HG03103 (cell line): ENCODE data around the gene DNAH17.
A peak's percentile ranks its signal among the peaks of the same experiment; 100 is the strongest.
"Not testable (repeated sequence)": the region's sequence is repeated elsewhere in the genome, so short reads cannot be mapped to it uniquely, and the experiment has no call there.

ENCODE experiments used
- ATAC-seq: cut with Tn5 transposase; IDR thresholded peaks from one replicate; pipeline ENCODE4 v1.9.1; 2021; ENCODE audit warnings: low read depth; ENCODE audit not compliant: unreplicated experiment

Gene DNAH17

DNA sequence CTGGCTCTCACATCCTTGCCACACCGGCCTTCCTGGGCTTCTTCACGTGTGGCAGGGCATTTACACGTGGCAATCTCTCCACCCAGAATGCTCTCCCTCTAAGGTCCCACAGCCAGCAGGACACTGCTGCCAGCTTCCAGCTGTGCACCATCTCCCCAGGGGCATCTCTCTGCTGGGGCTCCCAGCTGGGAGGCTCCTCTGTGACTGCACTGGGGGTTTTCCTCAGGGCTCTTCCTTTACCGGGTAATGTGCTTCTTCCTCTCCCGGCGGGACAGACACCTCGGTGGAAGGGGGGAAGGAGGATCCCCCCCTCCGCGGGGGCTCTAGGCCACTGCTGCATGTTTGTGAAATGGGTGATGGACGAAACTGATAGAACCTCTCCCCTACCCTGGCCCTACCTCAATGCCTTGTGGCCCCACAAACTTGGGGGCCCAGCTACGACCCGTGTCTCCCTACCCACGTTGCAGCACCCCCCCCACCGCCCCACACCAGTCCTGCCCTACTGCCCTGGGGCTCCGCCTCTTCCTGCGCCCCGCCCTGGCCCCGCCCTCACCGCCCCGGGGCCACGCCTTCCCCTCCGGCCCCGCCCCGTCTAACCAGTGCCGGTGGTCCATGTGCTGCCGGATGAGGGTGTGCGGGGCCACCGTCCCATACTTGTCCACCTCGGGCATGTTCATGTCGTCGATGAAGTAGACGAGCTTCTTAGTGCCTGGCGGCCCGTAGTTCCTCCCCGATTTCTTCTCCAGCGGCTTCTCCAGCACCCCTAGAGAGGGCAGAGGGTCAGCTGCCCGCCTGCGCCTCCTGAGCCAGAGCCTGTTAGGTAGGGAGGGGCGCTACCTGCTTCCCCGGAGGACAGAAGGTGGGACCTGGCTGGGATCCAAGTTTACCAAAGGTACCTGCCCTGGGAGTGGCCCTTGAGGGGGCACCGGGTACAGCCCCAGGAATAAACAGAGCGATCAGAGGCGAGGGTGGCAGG, 92.6 kb downstream of the DNAH17 start:
- ATAC-seq = no peak

DNA sequence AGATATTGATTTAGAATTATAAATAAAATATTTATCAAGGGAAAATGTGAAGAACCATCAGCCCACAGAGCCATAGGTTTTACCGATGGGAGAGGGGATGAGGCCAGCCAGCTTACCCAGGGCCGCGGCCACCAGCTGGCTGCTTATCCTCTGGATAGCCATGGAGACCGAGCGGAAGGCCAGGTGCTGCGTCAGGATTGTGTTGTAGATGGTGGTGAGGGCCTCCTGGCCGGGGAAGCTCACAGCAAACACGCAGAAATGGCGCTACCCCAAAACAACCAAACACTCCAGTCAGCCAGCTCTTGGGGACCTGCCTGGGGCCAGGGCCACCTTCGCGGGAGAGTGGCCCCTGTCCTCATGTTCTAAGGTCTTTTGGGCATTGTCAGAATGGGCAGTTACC, 97.8 kb downstream of the DNAH17 start:
- no peak for ATAC-seq

DNA sequence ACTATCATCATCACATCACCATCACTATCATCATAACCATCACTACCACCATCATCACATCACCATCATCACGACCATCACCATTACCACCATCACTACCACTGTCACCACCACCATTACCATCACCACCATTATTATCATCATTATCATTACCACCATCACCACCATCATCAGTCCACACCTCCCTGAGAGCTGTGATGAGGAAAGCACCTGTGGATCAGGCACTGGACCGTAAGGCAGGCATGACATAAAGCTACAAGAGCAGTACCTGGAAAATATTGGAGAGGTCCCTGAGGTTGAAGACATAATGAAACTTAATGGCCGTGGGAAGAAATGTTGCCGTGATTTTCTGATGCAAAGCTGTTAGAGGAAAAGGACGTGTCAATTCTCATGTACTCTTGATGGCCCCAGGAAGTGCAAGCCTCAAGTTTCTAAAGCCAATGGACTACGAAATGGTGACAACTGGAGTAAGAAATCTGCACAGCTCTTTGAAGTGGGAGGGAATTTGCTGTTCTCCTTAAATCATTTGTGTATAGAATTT, 98.4 kb downstream of the DNAH17 start:
- ATAC-seq = no peak

DNA sequence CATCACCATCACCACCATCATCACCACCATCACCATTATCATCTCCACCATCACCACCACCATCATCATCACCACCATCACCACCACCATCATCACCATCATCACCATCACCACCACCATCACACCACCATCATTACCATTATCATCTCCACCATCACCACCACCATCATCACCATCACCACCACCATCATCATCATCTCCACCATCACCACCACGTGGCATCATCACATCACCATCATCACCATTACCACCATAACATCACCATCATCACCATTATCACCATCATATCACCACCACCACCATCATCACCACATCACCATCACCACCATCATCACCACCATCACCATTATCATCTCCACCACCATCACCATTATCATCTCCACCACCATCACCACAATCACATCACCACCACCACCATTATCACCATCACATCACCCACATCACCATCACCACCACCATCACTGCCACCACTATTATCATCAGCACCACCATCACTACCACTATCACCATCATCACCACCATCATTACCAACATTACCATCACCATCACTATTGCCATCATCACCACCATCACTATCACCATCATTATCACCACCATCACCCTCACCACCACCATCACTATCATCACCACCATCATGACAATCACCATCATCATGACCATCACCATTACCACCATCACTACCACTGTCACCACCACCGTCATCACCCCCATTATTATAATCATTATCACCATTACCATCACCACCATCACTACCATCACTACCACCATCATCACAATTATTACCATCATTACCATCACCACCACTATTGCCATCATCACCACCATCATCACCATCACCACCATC, 99.1 kb downstream of the DNAH17 start:
- no peak for ATAC-seq

DNA sequence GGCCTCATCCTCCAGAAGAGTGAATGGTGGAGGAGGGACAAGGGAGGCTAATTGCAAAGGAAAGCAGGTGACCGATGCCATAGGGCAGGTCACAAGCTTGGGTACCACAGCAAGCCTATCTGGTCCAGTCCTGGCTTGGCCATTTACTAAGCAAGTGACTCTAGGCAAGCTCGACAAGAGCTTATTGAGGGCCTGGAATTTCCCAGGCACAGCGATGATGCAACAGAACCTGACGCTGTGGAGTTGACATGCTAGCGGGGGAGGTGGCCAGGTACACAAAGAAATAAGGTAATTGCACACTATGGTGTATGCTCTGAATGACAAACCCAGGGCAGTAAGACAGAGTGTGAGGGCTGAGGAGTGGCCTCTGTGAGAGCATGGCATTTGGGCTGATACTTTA, 100.2 kb downstream of the DNAH17 start:
- ATAC-seq = no peak

DNA sequence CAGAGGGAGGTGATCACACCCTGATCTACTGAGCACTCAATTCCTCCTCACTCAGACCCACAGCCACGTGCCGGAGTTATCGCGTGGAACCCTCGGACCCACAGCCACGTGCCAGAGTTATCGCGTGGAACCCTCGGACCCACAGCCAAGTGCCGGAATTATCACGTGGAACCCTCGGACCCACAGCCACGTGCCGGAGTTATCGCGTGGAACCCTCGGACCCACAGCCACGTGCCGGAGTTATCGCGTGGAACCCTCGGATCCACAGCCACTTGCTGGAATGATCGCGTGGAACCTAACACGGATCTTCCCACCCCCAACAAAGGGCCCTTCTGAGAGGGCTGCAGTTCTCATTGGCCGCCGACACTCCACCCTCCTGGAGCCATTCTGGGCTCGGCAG, 101.0 kb downstream of the DNAH17 start:
- no peak for ATAC-seq

DNA sequence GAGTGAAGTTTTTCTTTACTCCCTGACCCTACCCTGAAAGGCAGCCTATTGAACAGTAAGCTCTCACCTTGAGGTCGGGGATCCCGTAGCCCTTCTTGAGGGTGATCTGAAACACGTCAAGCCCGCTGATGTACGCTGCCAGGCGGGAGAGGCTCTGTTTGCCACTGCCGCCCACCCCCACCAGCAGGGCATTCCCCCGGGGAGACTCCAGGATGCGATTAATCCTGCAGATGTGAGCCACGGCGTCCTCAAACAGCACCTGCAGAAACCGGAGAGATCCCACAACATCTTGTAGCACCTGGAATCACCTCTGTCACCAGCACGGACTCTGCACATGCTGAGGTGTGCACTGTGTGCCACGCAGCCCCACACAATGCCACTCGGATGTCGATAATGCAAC, 102.0 kb downstream of the DNAH17 start:
- ATAC-seq = no peak

DNA sequence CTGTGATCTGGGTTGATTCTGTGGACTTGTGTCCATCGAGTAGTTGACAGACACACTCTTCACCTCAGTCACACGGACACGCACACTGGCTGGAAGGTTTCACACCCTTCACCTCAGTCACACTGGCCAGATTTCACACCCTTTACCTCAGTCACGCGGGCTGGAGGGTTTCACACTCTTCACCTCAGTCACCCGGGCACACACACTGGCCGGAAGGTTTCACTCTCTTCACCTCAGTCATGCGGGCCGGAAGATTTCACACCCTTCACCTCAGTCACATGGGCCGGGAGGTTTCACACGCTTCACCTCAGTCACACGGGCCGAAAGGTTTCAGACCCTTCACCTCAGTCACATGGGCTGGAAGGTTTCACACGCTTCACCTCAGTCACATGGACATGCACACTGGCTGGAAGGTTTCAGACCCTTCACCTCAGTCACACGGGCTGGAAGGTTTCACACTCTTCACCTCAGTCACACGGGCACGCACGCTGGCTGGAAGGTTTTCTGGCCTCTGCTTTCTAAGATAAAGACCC, 102.5 kb downstream of the DNAH17 start:
- peak; percentile 60 for ATAC-seq

DNA sequence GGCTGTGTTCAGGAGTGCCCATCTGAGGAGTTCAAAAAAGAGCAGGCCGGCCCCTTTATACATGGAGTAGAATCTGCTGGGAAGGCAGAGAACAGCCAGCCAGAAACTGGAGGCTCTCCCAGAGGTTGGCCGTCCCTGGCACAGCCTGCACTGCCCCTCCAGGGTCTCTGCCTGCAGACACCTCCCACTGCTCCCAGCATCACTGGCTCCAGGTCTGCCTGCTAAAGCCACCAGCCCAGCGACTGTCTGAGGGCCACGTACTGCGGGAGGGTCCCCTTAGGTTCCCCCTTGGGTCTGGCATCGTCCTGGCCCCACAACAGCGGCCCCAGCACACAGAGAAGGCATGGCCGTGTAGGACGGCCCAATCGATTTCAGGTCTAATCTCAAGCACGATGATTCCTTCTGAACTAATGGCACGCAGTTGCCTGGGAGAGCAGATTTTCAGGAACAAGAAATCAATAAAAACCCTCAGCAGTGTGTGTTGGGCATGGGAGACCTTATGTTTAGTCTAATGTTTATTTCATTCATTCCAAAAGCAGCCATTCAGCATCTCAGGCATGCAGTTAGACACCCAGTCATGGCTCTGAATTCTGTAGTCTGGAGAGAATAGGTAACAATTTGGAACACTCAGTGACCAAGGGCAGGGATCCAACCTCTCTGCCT, 103.1 kb downstream of the DNAH17 start:
- ATAC-seq = no peak

DNA sequence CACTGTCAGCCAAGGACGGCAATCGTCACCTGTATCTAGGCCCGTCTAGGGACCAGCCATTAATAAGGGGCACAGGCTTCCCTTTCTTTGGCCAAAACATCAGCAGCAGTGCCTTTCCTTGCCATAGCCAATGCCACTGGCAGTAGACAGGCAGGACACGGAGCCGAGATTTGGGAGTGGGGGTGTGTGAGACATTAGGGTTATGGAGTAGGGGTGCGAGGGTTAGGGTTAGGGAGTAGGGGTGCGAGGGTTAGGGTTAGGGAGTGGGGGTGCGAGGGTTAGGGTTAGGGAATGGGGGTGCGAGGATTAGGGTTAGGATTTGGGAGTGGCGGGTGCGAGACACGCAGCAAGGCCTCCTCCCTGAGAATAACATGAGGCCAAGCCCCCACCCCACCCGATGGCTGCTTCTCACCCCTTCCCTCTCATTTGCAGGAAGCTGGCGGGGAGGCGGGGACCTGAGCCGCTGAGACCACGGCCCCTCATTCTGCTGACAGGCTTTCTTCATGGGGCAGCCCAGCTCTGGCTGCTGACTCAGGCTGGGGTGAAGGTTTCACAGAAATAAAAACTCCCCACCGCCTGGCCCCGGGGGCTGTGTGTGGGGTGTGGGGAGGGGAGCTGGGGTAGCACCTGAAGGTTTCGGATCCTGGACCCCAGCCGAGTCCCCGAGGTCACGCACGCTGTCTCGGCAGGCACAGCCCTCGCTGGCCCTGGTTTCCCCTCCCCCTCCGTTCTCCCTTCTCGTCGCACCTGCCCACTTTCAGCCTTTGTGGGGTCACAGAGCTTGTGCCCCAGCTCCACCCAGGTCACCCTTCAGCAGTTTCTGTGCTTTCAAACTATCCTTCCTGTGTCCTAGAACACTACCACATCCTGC, 104.9 kb downstream of the DNAH17 start:
- ATAC-seq = no peak

DNA sequence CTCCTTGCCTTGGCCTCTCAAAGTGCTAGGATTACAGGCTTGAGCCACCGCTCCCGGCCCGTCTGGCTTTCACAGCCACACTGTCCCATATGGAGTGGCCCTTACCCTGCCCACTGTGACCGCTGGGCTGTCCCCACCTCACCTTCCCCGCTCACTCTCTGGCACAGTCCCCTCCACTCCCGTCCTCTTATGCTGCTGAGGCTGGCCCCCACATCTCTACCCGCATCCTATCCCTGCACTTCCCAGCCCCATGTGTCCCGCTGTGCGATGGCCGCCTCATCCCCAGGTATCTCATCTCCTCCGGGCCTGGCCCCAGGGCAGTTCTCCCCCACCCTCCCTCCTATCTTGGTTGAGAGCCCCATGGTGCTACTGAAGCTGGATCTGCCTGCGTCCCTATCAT, 105.6 kb downstream of the DNAH17 start:
- no peak for ATAC-seq

DNA sequence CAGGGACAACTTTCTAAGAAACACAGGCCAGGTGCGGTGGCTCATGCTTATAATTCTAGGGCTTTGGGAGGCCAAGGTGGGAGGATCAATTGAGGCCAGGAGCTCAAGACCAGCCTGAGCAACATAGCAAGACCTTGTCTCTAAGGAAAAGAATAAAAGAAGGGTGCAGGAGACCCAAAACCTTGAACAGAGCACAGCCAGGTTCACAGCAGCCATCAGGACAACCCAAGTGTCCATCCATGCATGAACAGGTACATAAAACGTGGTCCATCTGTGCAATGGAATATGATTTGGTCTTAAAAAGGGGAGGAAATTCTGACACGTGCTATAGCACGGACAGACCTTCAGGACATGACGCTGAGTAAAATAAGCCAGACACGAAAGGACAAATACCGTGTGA, 107.8 kb downstream of the DNAH17 start:
- no peak for ATAC-seq

DNA sequence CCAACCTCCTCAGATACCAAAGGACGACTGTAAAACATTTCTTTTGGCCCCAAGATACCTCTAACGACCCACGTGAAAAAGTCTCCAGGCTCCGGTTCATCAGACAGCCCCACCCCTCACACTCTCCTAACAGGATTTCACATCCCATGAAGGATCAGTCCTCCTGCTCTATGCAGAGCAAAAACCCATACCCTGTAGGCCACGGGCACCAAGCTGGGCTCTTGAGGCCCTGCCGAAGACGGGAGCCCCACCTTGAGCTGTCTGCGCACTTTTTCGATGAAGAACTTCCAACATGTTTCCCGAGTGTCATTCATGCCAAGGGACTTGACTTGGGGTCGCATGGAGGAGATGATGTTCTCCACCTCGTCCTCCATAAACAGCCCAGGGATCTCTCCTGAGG, 108.8 kb downstream of the DNAH17 start:
- no peak for ATAC-seq

DNA sequence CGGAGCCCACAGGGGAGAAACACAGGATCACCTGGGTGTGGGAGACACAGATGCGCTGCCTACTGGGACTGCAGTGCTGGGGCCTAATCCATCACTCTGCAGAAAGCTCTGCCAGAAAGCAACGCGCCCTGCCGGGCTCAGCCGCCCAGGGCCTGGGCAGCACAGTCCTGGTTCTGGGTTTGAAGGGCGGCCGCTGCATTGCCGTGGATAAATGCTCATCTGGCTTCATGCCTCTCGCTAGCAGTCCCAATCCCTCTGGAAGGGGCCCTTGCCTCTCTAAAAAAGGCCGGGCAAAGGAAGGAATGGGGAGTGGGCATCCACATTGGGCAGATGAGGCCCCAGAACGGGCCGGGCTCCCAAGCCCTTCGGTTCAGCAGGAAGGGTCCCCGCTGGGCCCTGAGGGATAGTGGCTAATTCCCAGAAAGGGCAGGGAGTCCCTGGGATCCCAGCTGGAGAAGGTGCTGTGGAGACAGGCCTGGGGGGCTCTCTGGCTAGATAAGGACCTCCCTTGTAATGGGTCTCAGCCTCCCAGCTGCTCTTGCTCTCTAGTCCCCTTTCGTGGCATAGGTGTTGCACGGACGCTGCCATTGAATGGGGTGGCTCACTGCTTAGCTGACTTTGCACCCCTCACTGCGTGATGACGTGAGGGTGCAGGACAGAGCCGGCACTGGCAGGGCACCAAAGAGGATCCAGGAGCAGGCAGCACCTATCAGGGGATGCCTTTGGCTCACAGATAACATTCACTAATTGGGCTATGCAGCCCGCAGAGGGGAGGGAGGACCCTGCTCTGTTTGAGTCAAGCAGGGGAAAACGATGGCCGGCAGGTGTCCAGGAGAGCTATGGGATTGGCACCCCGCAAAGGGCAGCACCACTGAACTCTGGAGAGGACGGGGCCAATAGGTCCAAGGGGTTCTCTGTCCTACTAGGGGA, 110.1 kb downstream of the DNAH17 start:
- no peak for ATAC-seq

DNA sequence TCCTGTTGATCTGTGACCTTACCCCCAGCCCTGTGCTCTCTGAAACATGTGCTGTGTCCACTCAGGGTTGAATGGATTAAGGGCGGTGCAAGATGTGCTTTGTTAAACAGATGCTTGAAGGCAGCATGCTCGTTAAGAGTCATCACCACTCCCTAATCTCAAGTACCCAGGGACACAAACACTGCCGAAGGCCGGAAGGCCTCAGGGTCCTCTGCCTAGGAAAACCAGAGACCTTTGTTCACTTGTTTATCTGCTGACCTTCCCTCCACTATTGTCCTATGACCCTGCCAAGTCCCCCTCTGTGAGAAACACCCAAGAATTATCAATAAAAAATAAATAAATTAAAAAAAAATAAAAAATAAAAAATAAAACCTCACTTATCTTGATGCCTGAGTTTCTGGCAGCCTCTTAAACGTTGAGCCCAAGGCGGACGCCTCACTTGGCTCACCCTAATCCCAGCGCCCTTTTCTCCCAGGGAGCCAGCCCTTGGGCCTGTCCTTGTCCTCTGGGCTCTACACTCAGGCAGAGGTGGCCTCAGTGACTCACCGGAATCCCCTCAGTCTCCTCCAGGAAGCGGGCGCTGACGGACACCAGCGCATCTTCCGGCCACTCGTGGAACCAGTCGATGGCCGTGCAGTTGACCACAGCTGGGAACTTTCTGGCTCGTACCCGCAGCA, 110.9 kb downstream of the DNAH17 start:
- not testable (repeated sequence) for ATAC-seq

DNA sequence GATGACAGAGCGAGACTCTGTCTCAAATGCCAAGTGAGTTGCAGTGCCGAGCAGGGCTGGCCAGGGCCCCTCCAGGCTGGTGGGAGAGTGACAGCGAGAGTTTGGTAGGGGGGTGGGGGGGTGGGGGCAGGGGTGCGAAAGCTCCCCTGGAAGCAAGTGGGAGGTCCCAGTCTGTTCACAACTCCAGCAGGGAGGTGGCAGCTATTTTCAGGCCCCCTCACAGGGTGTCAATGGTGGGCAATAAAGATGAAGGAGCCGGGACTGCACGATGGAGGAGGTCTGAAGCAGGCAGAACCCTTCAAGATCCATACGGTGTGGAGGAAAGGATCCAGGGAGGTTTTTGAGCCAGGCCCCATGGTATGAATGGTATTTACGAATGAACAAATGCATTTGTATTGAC, 115.0 kb downstream of the DNAH17 start:
- no peak for ATAC-seq

DNA sequence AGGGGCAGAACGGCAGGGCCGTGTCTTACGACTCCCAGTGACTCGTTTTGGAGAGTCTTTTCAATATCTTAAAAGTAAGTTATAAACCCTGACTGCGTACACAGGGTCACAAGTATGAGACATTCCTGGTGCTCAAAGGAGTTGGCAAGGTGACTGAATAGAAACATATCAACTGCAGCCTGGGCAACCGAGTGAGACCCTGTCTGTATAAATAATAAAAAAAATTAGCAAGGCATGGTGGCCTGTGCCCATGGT, 115.5 kb downstream of the DNAH17 start:
- ATAC-seq = no peak
